ENCODE data around the gene EFHD2.
"Not testable (repeated sequence)": the region's sequence is repeated elsewhere in the genome, so short reads cannot be mapped to it uniquely, and the experiment has no call there.

GRCh38 chr1:15428252-15428651, 18.6 kb downstream of the EFHD2 start:
- not testable (repeated sequence) for TF ChIP-seq FOSL1 (IDR thresholded peaks at IDR 0.05; ENCODE audit: insufficient read depth, low read depth, low read length); CTCF (IDR thresholded peaks at IDR 0.05; ENCODE audit: control extremely low read depth in 1 of 3, insufficient read depth in 1 of 3, low read depth in 1 of 3, low read length in 3 of 3); USF2 (IDR thresholded peaks at IDR 0.05; ENCODE audit: low read length); CBX8 (IDR thresholded peaks at IDR 0.05; ENCODE audit: borderline replicate concordance, low read depth, low read length); RAD21 (IDR thresholded peaks at IDR 0.05 in 1 of 2, conservative IDR thresholded peaks at IDR 0.05 in 1 of 2; ENCODE audit: low read depth in 2 of 2, low read length in 2 of 2); TAF1 (IDR thresholded peaks at IDR 0.05; ENCODE audit: low read depth, low read length); TBP (IDR thresholded peaks at IDR 0.05; ENCODE audit: low read depth, low read length); POLR2A (IDR thresholded peaks at IDR 0.05; ENCODE audit: control extremely low read depth in 1 of 2, low read depth in 2 of 2, low read length in 2 of 2)

Data from H1 (cell line).